Epithelial cell of proximal tubule (primary cell): ENCODE results near the gene HCN3. TPM values are rescaled to one million over a fixed set of nuclear protein-coding genes. Genes with fewer than 3 reads are reported as not detected.
A peak's percentile ranks its signal among the peaks of the same experiment; 100 is the strongest.

ENCODE experiments used
- DNase-seq: peaks from one replicate; pipeline ENCODE4 v3.0.0-alpha.2; 2011; ENCODE audit warnings: low read depth
- H3K4me3 ChIP-seq: 2 replicates; pipeline ENCODE4 v1.5.1; 2011; ENCODE audit warnings: low read depth, mild to moderate bottlenecking, low read length
- total RNA-seq: library from RNA; depleted of rRNA; stranded (reverse); fragments of >200 nt; gene quantifications from 2 replicates; pipeline ENCODE4 v1.2.3, GENCODE V29; 2015
- TF ChIP-seq, protein P1 (sequence below): conservative IDR thresholded peaks from 2 replicates; pipeline ENCODE4 v1.5.1; 2012; ENCODE audit warnings: low read depth, mild to moderate bottlenecking, low read length

Gene HCN3
- total RNA-seq, 1 donor from 2014 or later, result 8.1 TPM

DNA sequence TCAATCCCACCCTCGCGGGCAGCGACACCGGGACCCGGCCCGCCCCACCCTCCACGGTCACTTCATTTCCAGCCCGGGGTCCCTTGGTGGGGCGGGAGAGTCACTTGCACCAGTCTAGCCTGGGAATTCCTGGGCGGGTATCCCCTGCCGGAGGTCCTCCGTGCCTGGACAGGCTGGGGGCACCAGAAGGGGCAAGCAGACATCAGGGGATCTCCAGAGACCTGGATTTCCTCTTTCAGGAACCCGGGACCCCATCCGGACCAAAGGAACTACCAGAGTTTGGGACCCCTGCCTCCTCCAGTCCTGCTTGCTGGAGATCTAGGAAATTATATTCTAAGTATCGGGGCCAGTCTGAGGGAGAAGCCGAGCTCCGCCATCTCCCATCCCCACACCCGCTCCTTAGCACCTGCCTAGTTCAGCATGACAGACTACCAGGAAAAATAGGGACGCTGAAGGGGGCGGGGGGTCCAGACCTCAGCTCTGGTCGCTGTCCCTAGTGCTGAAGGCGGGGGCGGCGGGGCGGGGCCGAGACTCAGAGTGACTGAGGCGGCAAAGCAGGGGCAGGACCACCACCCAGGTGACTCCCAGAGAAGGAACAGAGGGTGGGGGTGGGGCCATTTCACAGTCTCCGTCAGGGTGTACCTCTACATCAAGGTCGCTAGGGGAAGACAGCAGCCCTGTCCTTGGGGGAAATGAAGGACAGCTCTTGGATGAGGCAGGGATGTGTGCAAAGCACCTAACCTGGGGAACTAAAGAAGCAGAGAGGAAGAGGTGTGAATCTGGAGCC, 832 bp downstream of the HCN3 start:
- DNase-seq, result no peak

DNA sequence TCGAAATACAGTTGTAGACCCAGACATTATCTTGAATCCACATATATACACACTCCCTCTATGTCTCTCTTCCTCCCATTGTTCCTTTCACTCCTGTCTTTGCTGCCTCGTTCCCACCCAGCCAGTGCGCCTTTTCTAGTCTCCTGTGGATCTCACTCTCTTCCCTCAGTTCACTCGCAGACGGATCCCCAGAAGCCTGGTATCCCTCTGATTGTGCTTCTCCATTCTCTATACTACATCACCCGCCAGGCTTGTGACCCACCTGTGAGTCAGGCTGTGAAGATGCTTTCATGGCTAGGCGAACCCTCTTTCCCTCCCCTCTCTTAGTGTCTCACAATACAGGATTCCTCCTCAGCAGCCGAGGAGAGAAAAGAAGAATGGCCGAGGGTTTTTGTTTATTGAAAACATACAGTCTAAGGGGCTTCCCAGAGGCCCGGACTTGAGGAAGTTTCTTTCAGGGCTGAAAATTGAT, 1.5 kb downstream of the HCN3 start:
- TF ChIP-seq, protein P1, sequence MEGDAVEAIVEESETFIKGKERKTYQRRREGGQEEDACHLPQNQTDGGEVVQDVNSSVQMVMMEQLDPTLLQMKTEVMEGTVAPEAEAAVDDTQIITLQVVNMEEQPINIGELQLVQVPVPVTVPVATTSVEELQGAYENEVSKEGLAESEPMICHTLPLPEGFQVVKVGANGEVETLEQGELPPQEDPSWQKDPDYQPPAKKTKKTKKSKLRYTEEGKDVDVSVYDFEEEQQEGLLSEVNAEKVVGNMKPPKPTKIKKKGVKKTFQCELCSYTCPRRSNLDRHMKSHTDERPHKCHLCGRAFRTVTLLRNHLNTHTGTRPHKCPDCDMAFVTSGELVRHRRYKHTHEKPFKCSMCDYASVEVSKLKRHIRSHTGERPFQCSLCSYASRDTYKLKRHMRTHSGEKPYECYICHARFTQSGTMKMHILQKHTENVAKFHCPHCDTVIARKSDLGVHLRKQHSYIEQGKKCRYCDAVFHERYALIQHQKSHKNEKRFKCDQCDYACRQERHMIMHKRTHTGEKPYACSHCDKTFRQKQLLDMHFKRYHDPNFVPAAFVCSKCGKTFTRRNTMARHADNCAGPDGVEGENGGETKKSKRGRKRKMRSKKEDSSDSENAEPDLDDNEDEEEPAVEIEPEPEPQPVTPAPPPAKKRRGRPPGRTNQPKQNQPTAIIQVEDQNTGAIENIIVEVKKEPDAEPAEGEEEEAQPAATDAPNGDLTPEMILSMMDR, result no peak
- no peak for DNase-seq
- peak overlapping the region; percentile 84 for H3K4me3 ChIP-seq

More for the DNA sequence above, 832 bp downstream of the HCN3 start:
- peak overlapping the region; percentile 84 for H3K4me3 ChIP-seq
- TF ChIP-seq, protein P1, result peak; percentile 46

GRCh38 chr1:155279268-155279667, 2.0 kb downstream of the HCN3 start:
- H3K4me3 ChIP-seq, result no peak overlapping the region
- DNase-seq, result no peak
- TF ChIP-seq, protein P1, result no peak

GRCh38 chr1:155282488-155283091, 5.3 kb downstream of the HCN3 start:
- no peak overlapping the region for H3K4me3 ChIP-seq
- DNase-seq, result no peak
- TF ChIP-seq, protein P1, result no peak

GRCh38 chr1:155284476-155284875, 7.2 kb downstream of the HCN3 start:
- TF ChIP-seq, protein P1, result no peak
- no peak for DNase-seq
- H3K4me3 ChIP-seq, result no peak overlapping the region

GRCh38 chr1:155285063-155285462, 7.8 kb downstream of the HCN3 start:
- H3K4me3 ChIP-seq, result no peak overlapping the region
- DNase-seq, result no peak
- TF ChIP-seq, protein P1, result no peak
